HEK293 (cell line): ENCODE measurements around the gene PLCZ1.

ENCODE experiments used
- CTCF ChIA-PET: fragments of 350-600 bp; formaldehyde crosslinking; extraction: SDS; loops from one replicate; lab custom pipeline; 2021; ENCODE audit warnings: antibody characterized with exemption; lab: Yijun Ruan, JAX
- POLR2A ChIA-PET: fragments of 300-600 bp; formaldehyde crosslinking; extraction: SDS; loops from one replicate; lab custom pipeline; 2020; ENCODE audit warnings: antibody characterized with exemption, inconsistent platforms; lab: Yijun Ruan, JAX
- H3K27ac ChIP-seq: fragments of 200-500 bp; sonication (Bioruptor generic); 2 replicates; pipeline ENCODE4 v1.5.1; 2014; ENCODE audit warnings: low read depth, low read length, control low read depth, inconsistent platforms; ENCODE audit errors: extremely low read depth
- H3K36me3 ChIP-seq, 2 experiments: fragments of 200-500 bp in 1 of 2; sonication (Bioruptor generic) in 1 of 2; 1 replicate in 1 of 2; 2 replicates in 1 of 2; pipeline ENCODE4 v1.5.1; 2014 to 2017; ENCODE audit warnings: inconsistent platforms in 2 of 2, low read length in 2 of 2; ENCODE audit not compliant: control insufficient read depth in 2 of 2, insufficient read depth in 1 of 2
- H3K4me1 ChIP-seq: fragments of 200-500 bp; sonication (Bioruptor generic); 2 replicates; pipeline ENCODE4 v1.5.1; 2014; ENCODE audit warnings: mild to moderate bottlenecking, low read length, inconsistent platforms; ENCODE audit not compliant: control insufficient read depth, insufficient read depth
- H3K4me3 ChIP-seq: 2 replicates; pipeline ENCODE4 v1.5.1; 2011; ENCODE audit warnings: low read depth, mild to moderate bottlenecking, control low read depth, low read length, moderate library complexity
- H3K9me3 ChIP-seq: fragments of 200-500 bp; sonication (Bioruptor generic); 2 replicates; pipeline ENCODE4 v1.5.1; 2014; ENCODE audit warnings: low read depth, low read length, inconsistent platforms; ENCODE audit not compliant: control insufficient read depth, insufficient read depth
- GFI1B ChIP-seq: fragments of 450-650 bp; formaldehyde crosslinking; IDR thresholded peaks from 2 replicates; pipeline ENCODE4 v1.5.1; 2016; ENCODE audit warnings: missing biosample characterization, missing genetic modification characterization
- GLI4 ChIP-seq: fragments of 450-650 bp; formaldehyde crosslinking; IDR thresholded peaks from 2 replicates; pipeline ENCODE4 v1.5.1; 2016; ENCODE audit warnings: missing biosample characterization, missing genetic modification characterization
- GLIS2 ChIP-seq: fragments of 450-650 bp; formaldehyde crosslinking; IDR thresholded peaks from 2 replicates; pipeline ENCODE4 v1.5.1; 2016; ENCODE audit warnings: missing biosample characterization, missing genetic modification characterization
- MZF1 ChIP-seq: fragments of 450-650 bp; formaldehyde crosslinking; IDR thresholded peaks from 2 replicates; pipeline ENCODE4 v1.5.1; 2017; ENCODE audit warnings: missing biosample characterization, missing genetic modification characterization, borderline replicate concordance
- OSR2 ChIP-seq: fragments of 450-650 bp; formaldehyde crosslinking; IDR thresholded peaks from 2 replicates; pipeline ENCODE4 v1.5.1; 2016; ENCODE audit warnings: missing biosample characterization, missing genetic modification characterization
- ZBTB7A ChIP-seq: fragments of 450-650 bp; formaldehyde crosslinking; IDR thresholded peaks from 2 replicates; pipeline ENCODE4 v1.5.1; 2016; ENCODE audit warnings: low read depth, missing biosample characterization, missing genetic modification characterization
- ZBTB8A ChIP-seq: fragments of 450-650 bp; formaldehyde crosslinking; IDR thresholded peaks from 2 replicates; pipeline ENCODE4 v1.5.1; 2016; ENCODE audit warnings: missing biosample characterization, missing genetic modification characterization
- ZNF121 ChIP-seq: fragments of 450-650 bp; formaldehyde crosslinking; IDR thresholded peaks from 2 replicates; pipeline ENCODE4 v1.5.1; 2016; ENCODE audit warnings: missing biosample characterization, missing genetic modification characterization
- ZNF239 ChIP-seq: fragments of 450-650 bp; formaldehyde crosslinking; IDR thresholded peaks from 2 replicates; pipeline ENCODE4 v1.5.1; 2016; ENCODE audit warnings: missing biosample characterization, missing genetic modification characterization
- ZNF266 ChIP-seq: fragments of 450-650 bp; formaldehyde crosslinking; IDR thresholded peaks from 2 replicates; pipeline ENCODE4 v1.5.1; 2016; ENCODE audit warnings: missing biosample characterization, missing genetic modification characterization, low read depth
- ZNF311 ChIP-seq: fragments of 450-650 bp; formaldehyde crosslinking; IDR thresholded peaks from 2 replicates; pipeline ENCODE4 v1.5.1; 2017; ENCODE audit warnings: missing biosample characterization, missing genetic modification characterization, borderline replicate concordance
- ZNF335 ChIP-seq: fragments of 450-650 bp; formaldehyde crosslinking; conservative IDR thresholded peaks from 2 replicates; pipeline ENCODE4 v1.5.1; 2016; ENCODE audit warnings: missing biosample characterization, missing genetic modification characterization
- ZNF366 ChIP-seq: fragments of 450-650 bp; formaldehyde crosslinking; conservative IDR thresholded peaks from 2 replicates; pipeline ENCODE4 v1.5.1; 2016; ENCODE audit warnings: missing biosample characterization, missing genetic modification characterization
- ZNF404 ChIP-seq: fragments of 450-650 bp; formaldehyde crosslinking; IDR thresholded peaks from 2 replicates; pipeline ENCODE4 v1.5.1; 2017; ENCODE audit warnings: missing biosample characterization, missing genetic modification characterization
- ZNF416 ChIP-seq: fragments of 450-650 bp; formaldehyde crosslinking; IDR thresholded peaks from 2 replicates; pipeline ENCODE4 v1.5.1; 2016; ENCODE audit warnings: missing biosample characterization, missing genetic modification characterization
- ZNF423 ChIP-seq: fragments of 450-650 bp; formaldehyde crosslinking; IDR thresholded peaks from 2 replicates; pipeline ENCODE4 v1.5.1; 2016; ENCODE audit warnings: missing biosample characterization, missing genetic modification characterization
- ZNF549 ChIP-seq: fragments of 450-650 bp; IDR thresholded peaks from 2 replicates; pipeline ENCODE4 v1.5.1; 2018; ENCODE audit warnings: missing biosample characterization, missing genetic modification characterization, mild to moderate bottlenecking, inconsistent platforms, moderate library complexity
- ZNF560 ChIP-seq: fragments of 450-650 bp; formaldehyde crosslinking; IDR thresholded peaks from 2 replicates; pipeline ENCODE4 v1.5.1; 2017; ENCODE audit warnings: missing biosample characterization, missing genetic modification characterization, borderline replicate concordance
- ZNF596 ChIP-seq: fragments of 450-650 bp; IDR thresholded peaks from 2 replicates; pipeline ENCODE4 v1.5.0; 2018; ENCODE audit warnings: missing biosample characterization, mild to moderate bottlenecking, missing genetic modification characterization, moderate library complexity
- ZNF600 ChIP-seq: fragments of 450-650 bp; formaldehyde crosslinking; IDR thresholded peaks from 2 replicates; pipeline ENCODE4 v1.5.1; 2016; ENCODE audit warnings: missing biosample characterization, missing genetic modification characterization
- ZNF610 ChIP-seq: fragments of 450-650 bp; formaldehyde crosslinking; IDR thresholded peaks from 2 replicates; pipeline ENCODE4 v1.5.1; 2016; ENCODE audit warnings: missing biosample characterization, missing genetic modification characterization, borderline replicate concordance
- ZNF624 ChIP-seq: fragments of 450-650 bp; formaldehyde crosslinking; IDR thresholded peaks from 2 replicates; pipeline ENCODE4 v1.5.1; 2017; ENCODE audit warnings: missing biosample characterization, missing genetic modification characterization
- ZNF658 ChIP-seq: fragments of 450-650 bp; formaldehyde crosslinking; IDR thresholded peaks from 2 replicates; pipeline ENCODE4; 2016; ENCODE audit warnings: missing biosample characterization, missing genetic modification characterization
- ZNF677 ChIP-seq: fragments of 450-650 bp; IDR thresholded peaks from 2 replicates; pipeline ENCODE4 v1.5.0; 2018; ENCODE audit warnings: missing biosample characterization, mild to moderate bottlenecking, missing genetic modification characterization, moderate library complexity
- ZNF792 ChIP-seq: fragments of 450-650 bp; formaldehyde crosslinking; IDR thresholded peaks from 2 replicates; pipeline ENCODE4 v1.5.1; 2016; ENCODE audit warnings: missing biosample characterization, missing genetic modification characterization
- TF ChIP-seq, protein P1 (sequence below): fragments of 450-650 bp; formaldehyde crosslinking; IDR thresholded peaks from 2 replicates; pipeline ENCODE4 v1.5.1; 2016; ENCODE audit warnings: missing biosample characterization, missing genetic modification characterization, borderline replicate concordance
- TF ChIP-seq, protein P2 (sequence below): fragments of 450-650 bp; formaldehyde crosslinking; IDR thresholded peaks from 2 replicates; pipeline ENCODE4 v1.5.1; 2016; ENCODE audit warnings: missing biosample characterization, missing genetic modification characterization
- TF ChIP-seq, protein P3 (sequence below): fragments of 450-650 bp; formaldehyde crosslinking; IDR thresholded peaks from 2 replicates; pipeline ENCODE4 v1.5.1; 2016; ENCODE audit warnings: missing biosample characterization, missing genetic modification characterization
- TF ChIP-seq, protein P4 (sequence below): fragments of 450-650 bp; formaldehyde crosslinking; IDR thresholded peaks from 2 replicates; pipeline ENCODE4 v1.5.1; 2016; ENCODE audit warnings: missing biosample characterization, missing genetic modification characterization

Gene PLCZ1

DNA sequence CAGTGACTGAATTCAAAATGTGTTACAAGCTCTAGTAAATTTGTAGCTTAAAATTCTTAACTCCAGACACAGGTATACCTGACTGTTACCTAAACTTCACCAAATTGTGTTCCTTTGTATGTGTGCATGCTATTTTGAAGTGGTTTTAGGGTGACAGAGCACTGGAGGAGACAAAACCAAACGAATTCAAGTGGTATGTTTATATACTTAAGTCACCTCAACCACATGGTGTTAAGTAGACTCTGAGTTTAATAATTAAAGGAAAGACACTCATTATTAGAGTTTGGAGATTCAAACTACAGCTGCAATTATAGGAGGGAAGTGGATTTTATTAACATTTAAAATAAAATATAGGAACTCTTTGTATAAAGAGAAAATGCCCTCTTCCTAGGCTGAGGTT is 84.3 kb downstream of the PLCZ1 start (continued):
- TF ChIP-seq ZNF658 (tag by site-specific recombination) (no peak), ZBTB7A (tag by site-specific recombination) (no peak), ZNF335 (tag by site-specific recombination) (no peak), OSR2 (tag by site-specific recombination) (no peak), ZNF239 (tag by site-specific recombination) (no peak), ZNF416 (tag by site-specific recombination) (no peak), ZBTB8A (no peak), ZNF624 (no peak)
- TF ChIP-seq, protein P1, sequence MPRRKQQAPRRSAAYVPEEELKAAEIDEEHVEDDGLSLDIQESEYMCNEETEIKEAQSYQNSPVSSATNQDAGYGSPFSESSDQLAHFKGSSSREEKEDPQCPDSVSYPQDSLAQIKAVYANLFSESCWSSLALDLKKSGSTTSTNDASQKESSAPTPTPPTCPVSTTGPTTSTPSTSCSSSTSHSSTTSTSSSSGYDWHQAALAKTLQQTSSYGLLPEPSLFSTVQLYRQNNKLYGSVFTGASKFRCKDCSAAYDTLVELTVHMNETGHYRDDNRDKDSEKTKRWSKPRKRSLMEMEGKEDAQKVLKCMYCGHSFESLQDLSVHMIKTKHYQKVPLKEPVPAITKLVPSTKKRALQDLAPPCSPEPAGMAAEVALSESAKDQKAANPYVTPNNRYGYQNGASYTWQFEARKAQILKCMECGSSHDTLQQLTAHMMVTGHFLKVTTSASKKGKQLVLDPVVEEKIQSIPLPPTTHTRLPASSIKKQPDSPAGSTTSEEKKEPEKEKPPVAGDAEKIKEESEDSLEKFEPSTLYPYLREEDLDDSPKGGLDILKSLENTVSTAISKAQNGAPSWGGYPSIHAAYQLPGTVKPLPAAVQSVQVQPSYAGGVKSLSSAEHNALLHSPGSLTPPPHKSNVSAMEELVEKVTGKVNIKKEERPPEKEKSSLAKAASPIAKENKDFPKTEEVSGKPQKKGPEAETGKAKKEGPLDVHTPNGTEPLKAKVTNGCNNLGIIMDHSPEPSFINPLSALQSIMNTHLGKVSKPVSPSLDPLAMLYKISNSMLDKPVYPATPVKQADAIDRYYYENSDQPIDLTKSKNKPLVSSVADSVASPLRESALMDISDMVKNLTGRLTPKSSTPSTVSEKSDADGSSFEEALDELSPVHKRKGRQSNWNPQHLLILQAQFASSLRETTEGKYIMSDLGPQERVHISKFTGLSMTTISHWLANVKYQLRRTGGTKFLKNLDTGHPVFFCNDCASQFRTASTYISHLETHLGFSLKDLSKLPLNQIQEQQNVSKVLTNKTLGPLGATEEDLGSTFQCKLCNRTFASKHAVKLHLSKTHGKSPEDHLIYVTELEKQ (tag by site-specific recombination): no peak

DNA sequence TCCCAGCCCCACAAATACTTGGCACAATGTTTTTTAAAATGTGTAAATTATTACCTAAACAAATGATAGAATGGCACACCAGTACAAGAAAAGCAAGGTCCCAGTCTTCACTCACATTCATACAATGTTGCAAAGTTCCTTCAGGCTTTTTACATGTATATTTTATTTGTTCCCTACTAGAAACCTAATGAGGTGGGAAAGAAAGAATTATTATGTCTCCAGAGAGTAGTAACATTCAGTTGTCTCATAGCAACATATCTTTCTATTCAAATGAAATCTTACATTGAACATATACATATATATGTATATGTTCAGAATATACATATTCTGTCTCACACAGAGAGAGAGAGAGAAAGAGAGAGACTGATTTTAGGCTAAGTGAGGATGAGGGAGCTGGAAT is 85.2 kb downstream of the PLCZ1 start:
- ChIA-PET CTCF (no interaction called here), POLR2A (no interaction called here)
- Histone ChIP-seq H3K4me3 (no peak overlapping the region), H3K9me3 (no peaks in the 10 kb centered on the region), H3K27ac (no peak overlapping the region), H3K36me3 (no peaks in the 10 kb centered on the region), H3K4me1 (no peaks in the 10 kb centered on the region)
- no peak for TF ChIP-seq ZNF266 (tag by site-specific recombination)
- TF ChIP-seq ZNF624: no peak
- TF ChIP-seq ZNF549 (tag by site-specific recombination): no peak
- TF ChIP-seq, protein P2, sequence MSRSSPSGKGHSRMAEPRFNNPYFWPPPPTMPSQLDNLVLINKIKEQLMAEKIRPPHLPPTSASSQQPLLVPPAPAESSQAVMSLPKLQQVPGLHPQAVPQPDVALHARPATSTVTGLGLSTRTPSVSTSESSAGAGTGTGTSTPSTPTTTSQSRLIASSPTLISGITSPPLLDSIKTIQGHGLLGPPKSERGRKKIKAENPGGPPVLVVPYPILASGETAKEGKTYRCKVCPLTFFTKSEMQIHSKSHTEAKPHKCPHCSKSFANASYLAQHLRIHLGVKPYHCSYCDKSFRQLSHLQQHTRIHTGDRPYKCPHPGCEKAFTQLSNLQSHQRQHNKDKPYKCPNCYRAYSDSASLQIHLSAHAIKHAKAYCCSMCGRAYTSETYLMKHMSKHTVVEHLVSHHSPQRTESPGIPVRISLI (tag by site-specific recombination): no peak
- no peak for TF ChIP-seq ZNF610 (tag by site-specific recombination)
- no peak for TF ChIP-seq ZNF596 (tag by site-specific recombination)
- TF ChIP-seq ZNF423 (tag by site-specific recombination): no peak
- no peak for TF ChIP-seq ZNF311 (tag by site-specific recombination)
- no peak for TF ChIP-seq GLIS2
- no peak for TF ChIP-seq ZNF677 (tag by site-specific recombination)
- no peak for TF ChIP-seq ZNF404
- TF ChIP-seq MZF1: no peak
- no peak for TF ChIP-seq ZNF366 (tag by site-specific recombination)
- TF ChIP-seq ZNF560 (tag by site-specific recombination): no peak

DNA sequence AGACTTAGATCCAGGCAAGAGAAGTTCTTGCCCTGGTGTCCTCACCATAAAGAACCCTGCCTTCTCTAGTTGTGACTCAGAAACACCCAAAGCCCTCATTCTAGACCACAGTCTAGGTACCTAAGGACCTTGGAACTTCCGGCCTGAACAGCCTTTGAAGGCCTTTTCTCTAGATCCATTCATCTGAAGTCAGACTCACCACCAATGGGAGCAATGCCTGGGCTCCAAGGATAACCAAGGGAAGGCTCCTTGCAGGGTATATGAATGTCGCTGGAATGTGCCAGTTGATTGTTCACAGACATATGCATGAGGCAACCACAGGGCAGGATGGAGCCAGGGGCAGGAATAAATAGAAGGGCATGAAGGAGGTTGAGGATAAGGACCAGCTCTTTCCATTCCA is 86.3 kb downstream of the PLCZ1 start:
- ChIA-PET CTCF (no interaction called here), POLR2A (no interaction called here)
- H3K27ac ChIP-seq: no peak overlapping the region
- H3K9me3 ChIP-seq: no peaks in the 10 kb centered on the region
- H3K4me3 ChIP-seq: no peak overlapping the region
- no peaks in the 10 kb centered on the region for H3K36me3 ChIP-seq
- H3K4me1 ChIP-seq: no peaks in the 10 kb centered on the region
- TF ChIP-seq GFI1B (tag by site-specific recombination) (no peak), GLI4 (no peak), ZNF600 (tag by site-specific recombination) (no peak), ZNF792 (tag by site-specific recombination) (no peak), ZNF404 (no peak), ZNF121 (no peak)
- TF ChIP-seq, protein P3, sequence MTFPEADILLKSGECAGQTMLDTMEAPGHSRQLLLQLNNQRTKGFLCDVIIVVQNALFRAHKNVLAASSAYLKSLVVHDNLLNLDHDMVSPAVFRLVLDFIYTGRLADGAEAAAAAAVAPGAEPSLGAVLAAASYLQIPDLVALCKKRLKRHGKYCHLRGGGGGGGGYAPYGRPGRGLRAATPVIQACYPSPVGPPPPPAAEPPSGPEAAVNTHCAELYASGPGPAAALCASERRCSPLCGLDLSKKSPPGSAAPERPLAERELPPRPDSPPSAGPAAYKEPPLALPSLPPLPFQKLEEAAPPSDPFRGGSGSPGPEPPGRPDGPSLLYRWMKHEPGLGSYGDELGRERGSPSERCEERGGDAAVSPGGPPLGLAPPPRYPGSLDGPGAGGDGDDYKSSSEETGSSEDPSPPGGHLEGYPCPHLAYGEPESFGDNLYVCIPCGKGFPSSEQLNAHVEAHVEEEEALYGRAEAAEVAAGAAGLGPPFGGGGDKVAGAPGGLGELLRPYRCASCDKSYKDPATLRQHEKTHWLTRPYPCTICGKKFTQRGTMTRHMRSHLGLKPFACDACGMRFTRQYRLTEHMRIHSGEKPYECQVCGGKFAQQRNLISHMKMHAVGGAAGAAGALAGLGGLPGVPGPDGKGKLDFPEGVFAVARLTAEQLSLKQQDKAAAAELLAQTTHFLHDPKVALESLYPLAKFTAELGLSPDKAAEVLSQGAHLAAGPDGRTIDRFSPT: no peak
- TF ChIP-seq, protein P4, sequence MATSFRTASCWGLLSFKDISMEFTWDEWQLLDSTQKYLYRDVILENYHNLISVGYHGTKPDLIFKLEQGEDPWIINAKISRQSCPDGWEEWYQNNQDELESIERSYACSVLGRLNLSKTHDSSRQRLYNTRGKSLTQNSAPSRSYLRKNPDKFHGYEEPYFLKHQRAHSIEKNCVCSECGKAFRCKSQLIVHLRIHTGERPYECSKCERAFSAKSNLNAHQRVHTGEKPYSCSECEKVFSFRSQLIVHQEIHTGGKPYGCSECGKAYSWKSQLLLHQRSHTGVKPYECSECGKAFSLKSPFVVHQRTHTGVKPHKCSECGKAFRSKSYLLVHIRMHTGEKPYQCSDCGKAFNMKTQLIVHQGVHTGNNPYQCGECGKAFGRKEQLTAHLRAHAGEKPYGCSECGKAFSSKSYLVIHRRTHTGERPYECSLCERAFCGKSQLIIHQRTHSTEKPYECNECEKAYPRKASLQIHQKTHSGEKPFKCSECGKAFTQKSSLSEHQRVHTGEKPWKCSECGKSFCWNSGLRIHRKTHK: no peak
